Kidney (tissue), 14 donors: ENCODE data around the gene SERPINB8. TPM values are rescaled to one million over a fixed set of nuclear protein-coding genes. Genes with fewer than 3 reads are reported as not detected.

Experiments used
- DNase-seq, 5 donors: peaks; one replicate each; pipeline ENCODE4 v3.0.0-alpha.2; 2013 to 2020
- FAIRE-seq: peaks from 2 replicates; lab custom pipeline; 2012; peaks lifted over from hg19 to GRCh38; lab: Jason Lieb, UNC
- H3K27ac ChIP-seq, 2 donors: one replicate each; pipeline ENCODE4 v1.7.0; 2013; ENCODE audit warnings: low read depth in 2 of 2, low read length in 2 of 2, inconsistent platforms in 1 of 2
- H3K27me3 ChIP-seq: one replicate; pipeline ENCODE4 v1.7.1; 2013; ENCODE audit warnings: low read length, inconsistent platforms; ENCODE audit not compliant: control insufficient read depth, insufficient read depth
- H3K36me3 ChIP-seq, 3 donors: one replicate each; pipeline versions ENCODE4 v1.7.0 to v1.7.1; 2013; ENCODE audit warnings: low read length in 3 of 3, control low read depth in 1 of 3, inconsistent platforms in 1 of 3; ENCODE audit not compliant: insufficient read depth in 3 of 3, control insufficient read depth in 2 of 3
- H3K4me1 ChIP-seq, 3 donors: one replicate each; pipeline versions ENCODE4 v1.7.0 to v1.7.1; 2013; ENCODE audit warnings: low read length in 3 of 3, inconsistent platforms in 1 of 3, low read depth in 1 of 3; ENCODE audit not compliant: control insufficient read depth in 2 of 3, insufficient read depth in 2 of 3
- H3K4me3 ChIP-seq, 3 donors: one replicate each; pipeline versions ENCODE4 v1.7.0 to v1.8.1; 2013; ENCODE audit warnings: low read length in 3 of 3, control low read depth in 1 of 3, inconsistent platforms in 1 of 3
- H3K9ac ChIP-seq, 3 donors: one replicate each; pipeline versions ENCODE4 v1.7.0 to v1.7.1; 2013; ENCODE audit warnings: low read length in 3 of 3, control low read depth in 1 of 3, inconsistent platforms in 1 of 3
- H3K9me3 ChIP-seq, 3 donors: one replicate each; pipeline versions ENCODE4 v1.7.0 to v1.7.1; 2013; ENCODE audit warnings: low read length in 3 of 3, control low read depth in 1 of 3, inconsistent platforms in 1 of 3; ENCODE audit not compliant: control insufficient read depth in 2 of 3, insufficient read depth in 1 of 3
- intact Hi-C: fragments of 100-400 bp; cut with DNase I; formaldehyde crosslinking; loops from one replicate; pipeline ENCODE4 v1.11.1; 2022
- polyA plus RNA-seq: library from polyadenylated mRNA; stranded (reverse); fragments of 350-450 nt; fragmentation: Illumina TruSeq; extraction: RNeasy Lipid Tissue Mini Kit (QIAGEN cat#74804); gene quantifications from one replicate; pipeline ENCODE4 v1.2.3, GENCODE V29; 2014; ENCODE audit warnings: low read depth, low replicate concordance; ENCODE audit not compliant: insufficient read depth
- total RNA-seq: library from RNA; stranded (reverse); fragmentation: NEBNext Ultra II Directional; extraction: Animal tissue kit (Norgen Biotek cat#: 25700); gene quantifications from one replicate; pipeline ENCODE4 v1.2.1, GENCODE V29; 2021
- TF ChIP-seq, protein P1 (sequence below): IDR thresholded peaks from 3 replicates; pipeline ENCODE4 v1.5.1; 2012; ENCODE audit warnings: mild to moderate bottlenecking, moderate library complexity, borderline replicate concordance; ENCODE audit not compliant: insufficient read depth; ENCODE audit errors: extremely low read depth
- donor health status: control.
- donor health status: control.
- donor health status: control.
- donor health status: control.
- donor health status: control.
- donor health status: DM: yes; HTN: yes; CAD: no.
- donor health status: Normal renal cell carcinoma (clear cell type).

SERPINB8 gene
- total and polyA plus RNA-seq, 2 donors from 2014 or later, result 1.9 to 18.1 TPM

DNA sequence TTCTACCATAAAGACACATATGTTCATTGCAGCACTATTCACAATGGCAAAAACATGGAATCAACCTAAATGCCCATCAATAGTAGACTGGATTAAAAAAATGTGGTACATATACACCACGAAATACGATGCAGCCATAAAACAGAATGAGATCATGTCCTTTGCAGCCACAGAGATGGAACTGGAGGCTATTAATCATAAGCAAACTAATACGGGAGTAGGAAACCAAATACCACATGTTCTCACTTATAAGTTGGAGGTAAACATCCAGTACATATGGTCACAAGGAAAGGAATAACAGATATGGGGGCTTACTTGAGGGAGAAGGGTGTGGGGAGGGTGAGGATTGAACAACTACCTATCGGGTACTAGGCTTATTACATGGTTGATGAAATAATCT, 13.1 kb upstream of the SERPINB8 start:
- DNase-seq (no peak), FAIRE-seq (no peak)
- intact Hi-C loops, result no loop called here
- Histone ChIP-seq H3K27ac (no peak overlapping the region), H3K36me3 (no peaks in the 10 kb centered on the region), H3K27me3 (no peaks in the 10 kb centered on the region), H3K9me3 (no peaks in the 10 kb centered on the region), H3K4me1 (no peaks in the 10 kb centered on the region), H3K4me3 (no peak overlapping the region), H3K9ac (no peak overlapping the region)
- TF ChIP-seq, protein P1, sequence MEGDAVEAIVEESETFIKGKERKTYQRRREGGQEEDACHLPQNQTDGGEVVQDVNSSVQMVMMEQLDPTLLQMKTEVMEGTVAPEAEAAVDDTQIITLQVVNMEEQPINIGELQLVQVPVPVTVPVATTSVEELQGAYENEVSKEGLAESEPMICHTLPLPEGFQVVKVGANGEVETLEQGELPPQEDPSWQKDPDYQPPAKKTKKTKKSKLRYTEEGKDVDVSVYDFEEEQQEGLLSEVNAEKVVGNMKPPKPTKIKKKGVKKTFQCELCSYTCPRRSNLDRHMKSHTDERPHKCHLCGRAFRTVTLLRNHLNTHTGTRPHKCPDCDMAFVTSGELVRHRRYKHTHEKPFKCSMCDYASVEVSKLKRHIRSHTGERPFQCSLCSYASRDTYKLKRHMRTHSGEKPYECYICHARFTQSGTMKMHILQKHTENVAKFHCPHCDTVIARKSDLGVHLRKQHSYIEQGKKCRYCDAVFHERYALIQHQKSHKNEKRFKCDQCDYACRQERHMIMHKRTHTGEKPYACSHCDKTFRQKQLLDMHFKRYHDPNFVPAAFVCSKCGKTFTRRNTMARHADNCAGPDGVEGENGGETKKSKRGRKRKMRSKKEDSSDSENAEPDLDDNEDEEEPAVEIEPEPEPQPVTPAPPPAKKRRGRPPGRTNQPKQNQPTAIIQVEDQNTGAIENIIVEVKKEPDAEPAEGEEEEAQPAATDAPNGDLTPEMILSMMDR, result no peak

DNA sequence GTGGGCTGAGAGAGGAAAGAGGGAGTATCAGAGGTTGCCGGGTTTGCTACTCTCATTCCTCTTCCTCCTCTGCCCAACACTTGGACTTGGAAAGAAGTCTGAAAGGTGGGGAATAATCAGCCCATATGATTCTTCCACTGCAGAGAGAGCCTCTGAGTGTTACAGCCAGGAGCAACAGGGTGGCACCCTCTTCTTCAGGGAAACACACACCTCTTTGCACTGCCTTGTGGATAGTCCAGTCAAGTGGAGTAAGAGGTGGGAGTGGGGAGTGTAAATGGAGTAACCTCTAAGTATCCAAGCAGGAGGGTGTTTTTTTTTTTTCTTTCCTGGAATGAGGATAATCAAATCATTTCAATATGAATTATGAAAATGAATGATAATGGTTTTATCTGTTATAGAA, 9.0 kb upstream of the SERPINB8 start:
- no peak overlapping the region for H3K4me3 ChIP-seq
- TF ChIP-seq, protein P1, result no peak
- FAIRE-seq (no peak), DNase-seq (no peak)
- H3K4me1 ChIP-seq, result no peaks in the 10 kb centered on the region
- H3K27me3 ChIP-seq, result no peaks in the 10 kb centered on the region
- H3K27ac ChIP-seq, result no peak overlapping the region
- H3K9me3 ChIP-seq, result no peaks in the 10 kb centered on the region
- no peaks in the 10 kb centered on the region for H3K36me3 ChIP-seq
- no peak overlapping the region for H3K9ac ChIP-seq
- intact Hi-C loops, result no loop called here

DNA sequence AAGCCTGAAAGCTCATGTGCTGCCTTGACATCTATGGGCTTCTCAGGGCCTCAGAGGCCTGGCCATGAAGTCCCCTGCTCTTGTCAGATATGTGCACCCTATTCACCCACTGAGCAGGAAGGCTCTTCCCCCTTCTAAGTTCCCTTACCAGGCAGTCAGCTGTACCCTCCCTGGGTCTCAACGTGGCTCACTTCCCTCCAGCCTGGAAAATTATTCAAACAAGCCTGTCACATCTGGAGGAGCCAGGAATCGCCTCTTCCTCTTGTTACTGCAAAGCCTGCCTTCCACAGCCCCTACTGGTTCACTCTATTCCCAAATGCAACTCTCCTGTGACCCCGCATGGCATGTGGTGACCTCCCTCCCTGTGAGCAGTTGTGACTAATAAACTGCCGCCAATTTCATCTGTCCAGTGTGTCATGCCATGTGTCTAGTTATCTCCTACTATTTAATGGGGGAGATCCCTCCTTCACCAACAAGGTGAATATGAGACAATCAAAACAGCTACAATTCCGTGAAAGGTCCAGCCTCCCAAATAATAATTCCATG, 8.4 kb upstream of the SERPINB8 start:
- DNase-seq, result no peak
- H3K9ac ChIP-seq, result no peak overlapping the region
- no peak overlapping the region for H3K4me3 ChIP-seq
- H3K4me1 ChIP-seq, result no peaks in the 10 kb centered on the region
- no peaks in the 10 kb centered on the region for H3K36me3 ChIP-seq
- intact Hi-C loops, result no loop called here
- TF ChIP-seq, protein P1, result no peak
- no peaks in the 10 kb centered on the region for H3K27me3 ChIP-seq
- no peak for FAIRE-seq
- no peaks in the 10 kb centered on the region for H3K9me3 ChIP-seq
- H3K27ac ChIP-seq, result no peak overlapping the region

DNA sequence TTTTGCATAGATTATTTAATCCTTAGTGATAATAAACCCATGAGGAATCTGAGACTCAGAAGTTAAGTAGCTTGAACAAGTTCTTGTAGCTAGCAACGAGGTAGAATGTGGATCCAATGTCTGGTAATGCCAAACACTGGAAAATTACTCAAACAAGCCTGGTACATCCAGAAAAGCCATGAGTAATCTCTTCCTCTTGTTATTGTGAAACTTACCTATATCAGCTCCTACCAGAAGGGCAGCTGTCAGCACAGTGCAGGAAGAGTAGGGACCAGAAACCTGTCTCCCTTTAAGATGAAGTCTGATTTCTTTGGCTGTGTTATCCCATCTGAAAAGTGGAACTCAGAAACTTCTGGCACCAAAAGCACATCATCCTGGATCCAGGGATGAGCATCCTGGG, 7.7 kb upstream of the SERPINB8 start:
- H3K9me3 ChIP-seq, result no peaks in the 10 kb centered on the region
- H3K36me3 ChIP-seq, result no peaks in the 10 kb centered on the region
- FAIRE-seq, result no peak
- intact Hi-C loops, result no loop called here
- TF ChIP-seq, protein P1, result no peak
- H3K4me1 ChIP-seq, result no peaks in the 10 kb centered on the region
- H3K4me3 ChIP-seq, result no peak overlapping the region
- DNase-seq, result no peak
- H3K9ac ChIP-seq, result no peak overlapping the region
- no peaks in the 10 kb centered on the region for H3K27me3 ChIP-seq
- no peak overlapping the region for H3K27ac ChIP-seq
